Activated CD4-positive, alpha-beta T cell treated with anti-CD3 and anti-CD28 coated beads for 36 hours (primary cell): ENCODE measurements around the gene SPACA6. TPM values are rescaled to one million over a fixed set of nuclear protein-coding genes. Genes with fewer than 3 reads are reported as not detected.

Experiments used
- ATAC-seq: fragments of 200-7000 bp; cut with Tn5 transposase; one replicate; pipeline ENCODE4 v1.10.0; 2021; ENCODE audit warnings: mild to moderate bottlenecking, moderate library complexity
- CTCF ChIA-PET: fragments of 350-600 bp; sonication (Branson Sonifier 250); formaldehyde crosslinking; loops from one replicate; lab custom pipeline; 2021; ENCODE audit warnings: antibody characterized with exemption; lab: Charles Lee
- POLR2A ChIA-PET: fragments of 350-600 bp; sonication (Branson Sonifier 250); formaldehyde crosslinking; loops from one replicate; lab custom pipeline; 2021; ENCODE audit warnings: antibody characterized with exemption, inconsistent platforms; lab: Charles Lee
- DNase-seq: peaks from one replicate; pipeline ENCODE4 v3.0.0-alpha.2; 2020
- H3K27ac Mint-ChIP-seq: one replicate; pipeline ENCODE4 v1.8.0; 2021; ENCODE audit warnings: mixed read lengths
- H3K27me3 Mint-ChIP-seq: one replicate; pipeline ENCODE4 v1.8.0; 2021; ENCODE audit warnings: mixed read lengths
- H3K36me3 Mint-ChIP-seq: one replicate; pipeline ENCODE4 v1.8.0; 2021; ENCODE audit warnings: low read depth, mixed read lengths
- H3K4me1 Mint-ChIP-seq: one replicate; pipeline ENCODE4 v1.8.0; 2021; ENCODE audit warnings: mixed read lengths
- H3K4me3 Mint-ChIP-seq: one replicate; pipeline ENCODE4 v1.8.0; 2021; ENCODE audit warnings: mild to moderate bottlenecking, moderate library complexity, mixed read lengths
- H3K9me3 Mint-ChIP-seq: one replicate; pipeline ENCODE4 v1.8.0; 2021; ENCODE audit warnings: low read depth, mixed read lengths
- intact Hi-C, 2 experiments: fragments of 100-400 bp; cut with DNase I in 1 of 2; cut with micrococcal nuclease in 1 of 2; formaldehyde crosslinking; loops; one replicate each; pipeline versions ENCODE4 v1.14.2 to v1.15.1; 2022 to 2024; cut with DNase I, micrococcal nuclease
- total RNA-seq, 2 experiments: library from RNA; stranded (reverse); gene quantifications; one replicate each; pipeline ENCODE4 v1.2.3, GENCODE V29; 2021

SPACA6 gene
- total RNA-seq, 2 experiments from 2014 or later = 8.3 to 9.1 TPM

DNA sequence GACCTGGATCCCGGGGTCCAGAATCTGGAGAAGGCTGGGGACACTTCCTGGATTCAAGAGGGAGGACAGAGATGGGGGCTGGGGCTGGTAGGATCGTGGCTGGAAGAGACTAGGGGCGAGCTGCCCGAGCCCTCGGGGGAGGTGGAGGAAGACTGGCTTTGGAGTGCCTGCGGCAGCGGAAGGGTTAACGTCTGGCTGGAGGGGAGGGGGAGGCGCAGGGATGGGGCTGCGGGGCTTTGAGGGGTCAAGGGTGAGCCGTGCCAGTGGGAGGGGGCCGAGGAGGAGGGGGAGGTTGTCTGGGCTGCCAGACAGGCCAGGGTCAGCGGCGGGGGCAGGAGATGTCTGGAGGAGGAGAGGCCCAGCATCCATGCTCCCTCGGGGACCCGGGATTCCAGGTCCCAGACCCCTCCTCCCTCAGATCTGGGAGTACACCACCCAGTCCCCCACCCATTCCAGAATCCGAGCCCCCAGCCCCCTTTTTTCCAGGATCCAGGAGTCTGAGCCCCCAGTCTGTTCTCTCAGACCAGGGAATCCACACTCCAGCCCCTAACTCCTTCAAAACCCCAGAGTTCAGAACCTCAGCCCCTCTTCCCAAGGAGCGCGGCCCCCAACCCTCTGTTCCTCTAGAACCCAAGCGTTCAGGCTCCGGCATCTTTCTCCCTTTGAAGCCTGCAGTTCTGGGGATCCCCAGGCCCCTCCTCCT lies 3.2 kb upstream of the SPACA6 start:
- intact Hi-C loops = loop anchor here (1.0 to 2.0 kb wide), 7 partner anchors 14 to 351 kb away; no protein-coding TSS in a partner anchor
- H3K27me3 Mint-ChIP-seq = no peaks in the 10 kb centered on the region
- ChIA-PET CTCF (interaction anchor here (1.2 kb wide), 1 partner anchor 14 kb away, joined by 3 read pairs; no protein-coding TSS in a partner anchor), POLR2A (no interaction called here)
- peaks cover 15% of the 10 kb centered on the region for H3K4me1 Mint-ChIP-seq
- DNase-seq = peak; percentile 45
- ATAC-seq = no peak
- H3K27ac Mint-ChIP-seq = peak overlapping the region; percentile 93
- peaks cover 3% of the 10 kb centered on the region for H3K36me3 Mint-ChIP-seq
- H3K4me3 Mint-ChIP-seq = peak overlapping the region; percentile 90
- peaks cover 4% of the 10 kb centered on the region for H3K9me3 Mint-ChIP-seq

GRCh38 chr19:51690454-51691073 lies 2.6 kb upstream of the SPACA6 start:
- ATAC-seq (peak; percentile 90), DNase-seq (peak; percentile 86)
- H3K27me3 Mint-ChIP-seq = no peaks in the 10 kb centered on the region
- peak overlapping the region; percentile 90 for H3K4me3 Mint-ChIP-seq
- CTCF ChIA-PET = interaction anchor here (1.2 kb wide), 1 partner anchor 14 kb away, joined by 3 read pairs; no protein-coding TSS in a partner anchor
- intact Hi-C loops = loop anchor here (1.0 to 2.0 kb wide), 6 partner anchors 14 to 351 kb away; no protein-coding TSS in a partner anchor
- peak overlapping the region; percentile 93 for H3K27ac Mint-ChIP-seq
- POLR2A ChIA-PET = interaction anchor here (0.6 kb wide), 1 partner anchor 12 kb away, joined by 4 read pairs; no protein-coding TSS in a partner anchor
- H3K4me1 Mint-ChIP-seq = peaks cover 15% of the 10 kb centered on the region
- H3K36me3 Mint-ChIP-seq = peaks cover 4% of the 10 kb centered on the region
- H3K9me3 Mint-ChIP-seq = peaks cover 2% of the 10 kb centered on the region

DNA sequence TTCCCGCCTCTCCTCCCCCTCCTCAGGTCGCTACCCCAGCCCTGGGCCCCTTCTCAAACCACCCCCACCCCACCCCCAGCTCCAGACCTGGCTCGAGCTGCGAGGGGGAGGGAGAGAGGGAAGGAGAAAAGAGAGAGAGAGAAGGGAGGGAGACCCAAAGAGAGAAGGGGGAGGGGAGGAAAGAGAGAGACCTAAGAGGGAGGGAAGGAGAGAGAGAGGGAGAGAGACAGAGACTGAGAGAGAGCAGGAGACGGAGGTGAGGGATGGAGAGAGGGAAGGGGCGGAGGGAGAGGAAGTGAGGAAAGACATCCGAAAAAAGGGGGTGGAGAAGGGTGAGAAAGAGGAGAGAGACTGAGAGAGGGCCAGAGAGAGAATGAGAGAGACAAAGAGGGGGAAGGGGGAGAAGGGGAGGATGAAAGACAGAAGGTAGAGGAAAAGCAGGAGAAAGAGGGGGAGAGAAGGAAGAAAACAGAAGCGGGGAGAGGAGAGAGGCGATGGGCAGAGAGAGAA lies 2.0 kb upstream of the SPACA6 start:
- DNase-seq (no peak), ATAC-seq (no peak)
- peak overlapping the region; percentile 76 for H3K27ac Mint-ChIP-seq
- H3K4me1 Mint-ChIP-seq = peaks cover 15% of the 10 kb centered on the region
- H3K36me3 Mint-ChIP-seq = peaks cover 4% of the 10 kb centered on the region
- H3K9me3 Mint-ChIP-seq = no peaks in the 10 kb centered on the region
- H3K4me3 Mint-ChIP-seq = peak overlapping the region; percentile 90
- ChIA-PET POLR2A (interaction anchor here (0.6 kb wide), 1 partner anchor 11 kb away, joined by 4 read pairs; no protein-coding TSS in a partner anchor), CTCF (no interaction called here)
- no peaks in the 10 kb centered on the region for H3K27me3 Mint-ChIP-seq
- intact Hi-C loops = loop anchor here in 1 of 2 experiments (2.0 kb wide), 1 partner anchor 14 kb away; no protein-coding TSS in a partner anchor

GRCh38 chr19:51691584-51692428 lies 1.3 kb upstream of the SPACA6 start:
- no peaks in the 10 kb centered on the region for H3K9me3 Mint-ChIP-seq
- no peak for DNase-seq
- no peaks in the 10 kb centered on the region for H3K27me3 Mint-ChIP-seq
- peak overlapping the region; percentile 90 for H3K4me3 Mint-ChIP-seq
- no peak for ATAC-seq
- CTCF ChIA-PET = no interaction called here
- peaks cover 15% of the 10 kb centered on the region for H3K4me1 Mint-ChIP-seq
- POLR2A ChIA-PET = no interaction called here
- intact Hi-C loops = loop anchor here in 1 of 2 experiments (2.0 kb wide), 1 partner anchor 13 kb away; no protein-coding TSS in a partner anchor
- H3K27ac Mint-ChIP-seq = peak overlapping the region; percentile 76
- peaks cover 4% of the 10 kb centered on the region for H3K36me3 Mint-ChIP-seq

GRCh38 chr19:51692468-51692867 lies 662 bp upstream of the SPACA6 start:
- Mint-ChIP-seq H3K9me3 (no peaks in the 10 kb centered on the region), H3K27me3 (no peaks in the 10 kb centered on the region), H3K27ac (no peak overlapping the region), H3K4me3 (no peak overlapping the region), H3K4me1 (peaks cover 15% of the 10 kb centered on the region), H3K36me3 (peaks cover 4% of the 10 kb centered on the region)
- ChIA-PET POLR2A (no interaction called here), CTCF (no interaction called here)
- intact Hi-C loops = no loop called here
- DNase-seq = no peak
- ATAC-seq = no peak

DNA sequence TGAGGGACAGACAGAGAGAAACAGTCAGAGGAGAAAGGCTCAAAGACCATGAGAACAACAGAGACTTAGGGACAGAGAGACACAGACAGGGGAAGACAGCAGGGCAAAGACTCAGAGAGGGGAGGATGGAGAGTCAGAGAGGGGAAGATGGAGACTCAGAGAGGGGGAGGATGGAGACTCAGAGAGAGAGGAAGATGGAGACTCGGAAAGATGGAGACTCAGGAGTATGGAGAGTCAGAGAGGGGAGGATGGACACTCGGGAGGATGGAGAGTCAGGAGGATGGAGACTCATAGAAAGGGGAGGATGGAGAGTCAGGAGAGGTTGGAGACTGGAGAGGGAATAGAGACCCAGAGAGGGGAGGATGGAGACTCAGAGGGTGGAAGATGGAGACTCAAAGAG lies 689 bp downstream of the SPACA6 start:
- H3K4me3 Mint-ChIP-seq = no peak overlapping the region
- peaks cover 7% of the 10 kb centered on the region for H3K4me1 Mint-ChIP-seq
- intact Hi-C loops = no loop called here
- H3K27me3 Mint-ChIP-seq = no peaks in the 10 kb centered on the region
- ChIA-PET CTCF (interaction anchor here (1.2 kb wide), 1 partner anchor 12 kb away, joined by 4 read pairs; no protein-coding TSS in a partner anchor), POLR2A (no interaction called here)
- no peak overlapping the region for H3K27ac Mint-ChIP-seq
- peaks cover 3% of the 10 kb centered on the region for H3K9me3 Mint-ChIP-seq
- ATAC-seq (no peak), DNase-seq (no peak)
- H3K36me3 Mint-ChIP-seq = peaks cover 6% of the 10 kb centered on the region

- H3K4me1 Mint-ChIP-seq = peaks cover 6% of the 10 kb centered on the region
- no peak overlapping the region for H3K27ac Mint-ChIP-seq
- intact Hi-C loops = no loop called here
- H3K4me3 Mint-ChIP-seq = no peak overlapping the region
- ChIA-PET POLR2A (no interaction called here), CTCF (interaction anchor here (1.2 kb wide), 1 partner anchor 11 kb away, joined by 4 read pairs; no protein-coding TSS in a partner anchor)
- H3K9me3 Mint-ChIP-seq = peaks cover 3% of the 10 kb centered on the region
- DNase-seq (no peak), ATAC-seq (no peak)
- no peaks in the 10 kb centered on the region for H3K27me3 Mint-ChIP-seq
- H3K36me3 Mint-ChIP-seq = peaks cover 6% of the 10 kb centered on the region
Observed at GRCh38 chr19:51694318-51695085, 1.4 kb downstream of the SPACA6 start.

GRCh38 chr19:51695088-51695487 lies 2.0 kb downstream of the SPACA6 start:
- Mint-ChIP-seq H3K36me3 (peaks cover 6% of the 10 kb centered on the region), H3K27ac (no peak overlapping the region), H3K4me1 (peaks cover 6% of the 10 kb centered on the region), H3K4me3 (no peak overlapping the region), H3K27me3 (no peaks in the 10 kb centered on the region), H3K9me3 (peaks cover 3% of the 10 kb centered on the region)
- POLR2A ChIA-PET = no interaction called here
- intact Hi-C loops = no loop called here
- CTCF ChIA-PET = interaction anchor here (1.2 kb wide), 1 partner anchor 10 kb away, joined by 4 read pairs; no protein-coding TSS in a partner anchor
- DNase-seq = no peak
- no peak for ATAC-seq

DNA sequence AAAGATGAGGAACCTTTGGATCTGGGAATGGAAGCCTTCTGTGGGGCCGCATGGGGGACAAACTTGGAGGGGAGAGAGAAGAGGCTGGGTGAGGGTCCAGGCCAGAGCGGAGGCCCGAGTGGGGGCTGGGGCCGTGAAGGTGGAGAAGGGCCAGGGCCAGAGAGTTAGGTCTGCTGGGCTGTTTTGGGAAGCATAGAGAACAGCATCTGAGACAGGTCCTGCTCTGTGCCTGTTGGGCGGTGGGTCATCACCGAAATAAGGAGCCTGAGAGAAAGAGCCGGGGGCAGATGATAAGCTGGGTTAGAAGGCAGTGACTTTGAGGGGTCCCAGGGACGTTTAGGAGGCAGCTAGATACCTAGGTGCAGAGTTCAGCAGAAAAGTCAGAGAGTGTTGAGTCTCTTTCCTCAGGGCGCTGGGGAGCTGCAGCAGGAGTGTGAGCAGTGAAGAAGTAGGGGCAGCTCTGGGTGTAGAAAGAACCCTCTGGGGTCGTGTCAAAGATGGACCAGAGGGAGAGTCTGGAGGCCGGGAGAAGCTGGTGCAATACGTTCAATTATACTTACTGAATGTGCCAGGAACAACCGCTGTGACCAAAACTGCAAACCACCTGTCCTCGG lies 2.7 kb downstream of the SPACA6 start:
- POLR2A ChIA-PET = no interaction called here
- CTCF ChIA-PET = interaction anchor here (0.9 kb wide), 1 partner anchor 33 kb away, joined by 3 read pairs; no protein-coding TSS in a partner anchor
- ATAC-seq (no peak), DNase-seq (no peak)
- peaks cover 6% of the 10 kb centered on the region for H3K4me1 Mint-ChIP-seq
- H3K27ac Mint-ChIP-seq = no peak overlapping the region
- peaks cover 6% of the 10 kb centered on the region for H3K36me3 Mint-ChIP-seq
- no peaks in the 10 kb centered on the region for H3K27me3 Mint-ChIP-seq
- H3K9me3 Mint-ChIP-seq = peaks cover 3% of the 10 kb centered on the region
- H3K4me3 Mint-ChIP-seq = no peak overlapping the region
- intact Hi-C loops = no loop called here

DNA sequence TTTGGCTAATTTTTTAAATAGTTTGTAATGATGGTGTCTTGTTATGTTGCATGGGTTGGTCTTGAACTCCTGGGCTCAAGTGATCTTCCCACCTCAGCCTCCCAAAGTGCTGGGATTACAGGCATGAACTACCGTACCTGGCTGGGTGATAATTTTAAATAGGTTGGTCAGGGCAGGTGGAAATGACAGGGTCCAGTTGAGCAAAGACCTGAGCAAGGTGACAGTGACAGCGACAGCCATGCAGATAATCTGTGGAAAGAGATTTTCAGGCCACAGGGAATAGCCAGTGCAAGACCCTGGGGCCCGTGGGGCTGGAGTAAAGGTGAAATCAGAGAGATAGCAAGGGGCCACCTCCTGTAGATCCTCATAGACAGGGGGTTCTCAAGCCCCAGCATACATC lies 3.5 kb downstream of the SPACA6 start:
- DNase-seq = no peak
- no peaks in the 10 kb centered on the region for H3K27me3 Mint-ChIP-seq
- H3K27ac Mint-ChIP-seq = no peak overlapping the region
- H3K4me3 Mint-ChIP-seq = no peak overlapping the region
- ChIA-PET CTCF (interaction anchor here (0.9 kb wide), 1 partner anchor 32 kb away, joined by 3 read pairs; no protein-coding TSS in a partner anchor), POLR2A (no interaction called here)
- ATAC-seq = no peak
- intact Hi-C loops = no loop called here
- peaks cover 6% of the 10 kb centered on the region for H3K36me3 Mint-ChIP-seq
- peaks cover 3% of the 10 kb centered on the region for H3K9me3 Mint-ChIP-seq
- H3K4me1 Mint-ChIP-seq = no peaks in the 10 kb centered on the region
